H1 (cell line): Measurements from ENCODE around the gene DLGAP3. TPM values are rescaled to one million over a fixed set of nuclear protein-coding genes. Genes with fewer than 3 reads are reported as not detected.
"Not testable (repeated sequence)": the region's sequence is repeated elsewhere in the genome, so short reads cannot be mapped to it uniquely, and the experiment has no call there.

Experiments
- CTCF ChIA-PET: fragments of 300-600 bp; sonication (Branson Sonifier 250); formaldehyde crosslinking; loops from one replicate; lab custom pipeline; 2021; ENCODE audit not compliant: partially characterized antibody; lab: Charles Lee
- POLR2A ChIA-PET: fragments of 300-600 bp; sonication (Branson Sonifier 250); formaldehyde crosslinking; loops from one replicate; lab custom pipeline; 2021; ENCODE audit warnings: inconsistent platforms; ENCODE audit not compliant: partially characterized antibody; lab: Charles Lee
- DNase-seq, 2 experiments: peaks; one replicate each; pipeline versions ENCODE4 v3.0.0 to v3.0.0-alpha.2; 2010 to 2022; ENCODE audit warnings: low spot score in 2 of 2, low read depth in 1 of 2, mixed read lengths in 1 of 2
- FAIRE-seq: peaks from 2 replicates; lab custom pipeline; 2011; peaks lifted over from hg19 to GRCh38; lab: Jason Lieb, UNC
- H2AFZ ChIP-seq: 2 replicates; pipeline ENCODE4 v1.8.1; 2012; ENCODE audit warnings: low read length, inconsistent platforms
- H2AK5ac ChIP-seq: 2 replicates; pipeline ENCODE4 v1.6.1; 2013; ENCODE audit warnings: low read depth, low read length
- H2BK120ac ChIP-seq: replicated peaks from 2 replicates; pipeline ENCODE3; 2013; ENCODE audit warnings: low read depth, low read length, inconsistent platforms
- H2BK12ac ChIP-seq: 2 replicates; pipeline ENCODE4 v1.6.1; 2013; ENCODE audit warnings: low read depth, low read length
- H2BK15ac ChIP-seq: 2 replicates; pipeline ENCODE4 v1.6.1; 2013; ENCODE audit warnings: low read length
- H2BK20ac ChIP-seq: 2 replicates; pipeline ENCODE4 v1.6.1; 2013; ENCODE audit warnings: low read length
- H2BK5ac ChIP-seq: 2 replicates; pipeline ENCODE4 v1.6.1; 2013; ENCODE audit warnings: low read depth, low read length
- H3K14ac ChIP-seq: 2 replicates; pipeline ENCODE4 v1.6.1; 2013; ENCODE audit warnings: inconsistent platforms; ENCODE audit not compliant: insufficient read length
- H3K18ac ChIP-seq: 2 replicates; pipeline ENCODE4 v1.6.1; 2013; ENCODE audit warnings: low read length; ENCODE audit errors: extremely low read depth
- H3K23ac ChIP-seq: 2 replicates; pipeline ENCODE4 v1.6.1; 2013; ENCODE audit warnings: inconsistent platforms; ENCODE audit not compliant: insufficient read length
- H3K23me2 ChIP-seq: 2 replicates; pipeline ENCODE4 v1.6.1; 2013; ENCODE audit warnings: low read depth, low read length
- H3K27ac ChIP-seq: 2 replicates; pipeline ENCODE4 v1.6.1; 2011; ENCODE audit warnings: low read depth, low read length, inconsistent platforms
- H3K27me3 ChIP-seq, 4 experiments: replicated peaks in 1 of 4; 1 replicate in 1 of 4; 2 replicates in 3 of 4; pipeline versions ENCODE4 v1.6.1 to v1.8.1; 2011 to 2013; ENCODE audit warnings: low read length in 3 of 4, mild to moderate bottlenecking in 3 of 4, inconsistent platforms in 2 of 4, mixed read lengths in 2 of 4, moderate library complexity in 1 of 4; ENCODE audit not compliant: control insufficient read depth in 3 of 4, insufficient read depth in 3 of 4; ENCODE audit errors: extremely low read depth in 1 of 4
- H3K36me3 ChIP-seq, 4 experiments: 2 replicates each; pipeline versions ENCODE4 v1.6.1 to v1.8.1; 2011 to 2013; ENCODE audit warnings: mild to moderate bottlenecking in 4 of 4, low read length in 3 of 4, moderate library complexity in 2 of 4, control low read depth in 1 of 4, inconsistent platforms in 1 of 4; ENCODE audit not compliant: insufficient read depth in 4 of 4, control insufficient read depth in 2 of 4
- H3K4ac ChIP-seq: replicated peaks from 2 replicates; pipeline ENCODE3; 2013; ENCODE audit warnings: low read length, low read depth, mixed read lengths, inconsistent platforms; ENCODE audit not compliant: insufficient read length
- H3K4me1 ChIP-seq, 4 experiments: replicated peaks in 1 of 4; 1 replicate in 1 of 4; 2 replicates in 3 of 4; pipeline versions ENCODE4 v1.6.1 to v1.8.1; 2011 to 2013; ENCODE audit warnings: low read length in 3 of 4, inconsistent platforms in 2 of 4, mixed read lengths in 1 of 4; ENCODE audit not compliant: insufficient read depth in 4 of 4, control insufficient read depth in 3 of 4
- H3K4me2 ChIP-seq, 2 experiments: 2 replicates each; pipeline versions ENCODE4 v1.6.1 to v1.8.1; 2011 to 2013; ENCODE audit warnings: low read depth in 2 of 2, low read length in 2 of 2, control low read depth in 1 of 2, inconsistent platforms in 1 of 2, mild to moderate bottlenecking in 1 of 2; ENCODE audit not compliant: insufficient read depth in 1 of 2
- H3K4me3 ChIP-seq, 4 experiments: fragments of 200-600, 300-600 bp in 1 of 4; sonication (generic), shearing (Covaris generic), sonication (Bioruptor Twin) in 1 of 4; 2 replicates each; pipeline versions ENCODE4 v1.5.1 to v1.8.1; 2011 to 2016; ENCODE audit warnings: low read length in 4 of 4, low read depth in 3 of 4, control low read depth in 2 of 4, inconsistent platforms in 2 of 4, mild to moderate bottlenecking in 2 of 4, mixed read lengths in 1 of 4, moderate library complexity in 1 of 4; ENCODE audit not compliant: insufficient read depth in 2 of 4; ENCODE audit errors: extremely low read depth in 1 of 4
- H3K56ac ChIP-seq: replicated peaks from 2 replicates; pipeline ENCODE3; 2013; ENCODE audit warnings: low read depth, mild to moderate bottlenecking, mixed read lengths, low read length, inconsistent platforms; ENCODE audit not compliant: insufficient read length
- H3K79me1 ChIP-seq: 2 replicates; pipeline ENCODE4 v1.6.1; 2013; ENCODE audit warnings: low read depth, low read length, control low read depth
- H3K79me2 ChIP-seq, 2 experiments: 2 replicates each; pipeline versions ENCODE4 v1.6.1 to v1.8.1; 2012 to 2013; ENCODE audit warnings: low read length in 2 of 2, mild to moderate bottlenecking in 2 of 2, inconsistent platforms in 1 of 2; ENCODE audit not compliant: insufficient read depth in 2 of 2, control insufficient read depth in 1 of 2
- H3K9ac ChIP-seq, 4 experiments: replicated peaks in 1 of 4; 1 replicate in 1 of 4; 2 replicates in 3 of 4; pipeline versions ENCODE4 v1.6.1 to v1.8.1; 2011 to 2013; ENCODE audit warnings: low read depth in 3 of 4, low read length in 3 of 4, control low read depth in 2 of 4, mild to moderate bottlenecking in 2 of 4, moderate library complexity in 2 of 4, inconsistent platforms in 1 of 4; ENCODE audit errors: extremely low read depth in 1 of 4
- H3K9me3 ChIP-seq, 2 experiments: 2 replicates each; pipeline versions ENCODE4 v1.6.1 to v1.8.1; 2012 to 2013; ENCODE audit warnings: mild to moderate bottlenecking in 2 of 2, moderate library complexity in 2 of 2, control low read depth in 1 of 2, inconsistent platforms in 1 of 2, low read depth in 1 of 2, low read length in 1 of 2, mixed read lengths in 1 of 2; ENCODE audit not compliant: insufficient read depth in 2 of 2
- H4K20me1 ChIP-seq, 2 experiments: replicated peaks in 1 of 2; 2 replicates each; pipeline versions ENCODE3 to v1.8.1; 2011 to 2013; ENCODE audit warnings: inconsistent platforms in 2 of 2, low read length in 2 of 2, mild to moderate bottlenecking in 1 of 2; ENCODE audit not compliant: insufficient read depth in 2 of 2, control insufficient read depth in 1 of 2
- H4K5ac ChIP-seq: 2 replicates; pipeline ENCODE4 v1.6.1; 2013; ENCODE audit warnings: low read length, low read depth, mixed read lengths, inconsistent platforms; ENCODE audit not compliant: insufficient read length
- H4K8ac ChIP-seq: 2 replicates; pipeline ENCODE4 v1.8.0; 2013; ENCODE audit warnings: mild to moderate bottlenecking, moderate library complexity, low read length, inconsistent platforms; ENCODE audit not compliant: insufficient read depth; ENCODE audit errors: extremely low read depth
- H4K91ac ChIP-seq: replicated peaks from 2 replicates; pipeline ENCODE3; 2013; ENCODE audit warnings: low read length, mixed read lengths, inconsistent platforms; ENCODE audit not compliant: insufficient read length
- WGBS, 2 experiments: shearing (Covaris generic) in 1 of 2; methylation state at CpG; one replicate each; pipeline versions ENCODE4 v1.1.6 to v1.1.7; 2013 to 2015; ENCODE audit warnings: low lambda C conversion rate in 2 of 2, mixed read lengths in 2 of 2, inconsistent platforms in 1 of 2, low coverage in 1 of 2, missing lambda C conversion rate in 1 of 2; ENCODE audit not compliant: insufficient replicate concordance in 2 of 2, insufficient coverage in 1 of 2, insufficient read length in 1 of 2; ENCODE audit errors: extremely low coverage in 1 of 2, missing lambda C conversion rate in 1 of 2; 5-methylcytosine and 5-hydroxymethylcytosine counted together
- polyA plus RNA-seq, 7 experiments: library from polyadenylated mRNA; depleted of rRNA in 3 of 7; stranded (reverse) in 5 of 7; unstranded in 2 of 7; fragments of >200 nt in 5 of 7; fragments of 200-250 nt in 2 of 7; gene quantifications; 1 replicate in 5 of 7; 2 replicates in 1 of 7; 4 replicates in 1 of 7; pipeline versions ENCODE4 v1.2.1 to v1.2.3, GENCODE V29; 2011 to 2013; ENCODE audit warnings: missing spikeins in 2 of 7, mixed read lengths in 2 of 7
- total RNA-seq: library from RNA; stranded (reverse); fragmentation: NEBNext Ultra II Directional; extraction: Animal tissue kit (Norgen Biotek cat#: 25700); gene quantifications from 2 replicates; pipeline ENCODE4 v1.2.1, GENCODE V29; 2021

The DLGAP3 gene
- total and polyA plus RNA-seq, 2 of the 8 experiments (the other 6 are each of a cell fraction or from before 2014, with no cell fraction given) = 3.8 to 13.2 TPM

DNA sequence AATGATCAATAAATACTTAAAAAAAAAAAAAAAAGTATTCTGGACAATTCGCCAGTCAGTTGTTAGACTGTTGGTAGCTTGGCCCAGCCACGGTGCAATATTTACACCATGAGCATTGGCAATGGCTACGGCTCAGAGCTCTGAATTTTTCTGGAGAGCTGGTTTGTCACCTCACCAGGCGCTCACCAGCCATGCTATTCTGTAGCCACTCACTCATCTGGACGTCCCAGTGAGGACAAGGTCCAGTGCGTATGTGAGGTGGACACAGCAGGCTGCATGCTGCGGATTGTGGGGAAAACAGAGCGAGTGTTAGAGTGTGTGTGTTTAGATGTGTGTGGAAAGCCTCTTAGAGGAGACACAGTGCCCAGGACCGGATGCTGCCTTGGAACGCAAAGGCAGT, 19.3 kb upstream of the DLGAP3 start:
- H3K4me3 ChIP-seq, FAIRE-seq, H3K79me1 ChIP-seq, H3K4ac ChIP-seq, H3K9ac ChIP-seq, H2AFZ ChIP-seq, H3K23me2 ChIP-seq, H3K36me3 ChIP-seq, H3K18ac ChIP-seq, POLR2A ChIA-PET, H4K5ac ChIP-seq, H3K27ac ChIP-seq, H2BK12ac ChIP-seq, DNase-seq, H2BK20ac ChIP-seq, H2AK5ac ChIP-seq, H3K14ac ChIP-seq, H3K79me2 ChIP-seq, H2BK120ac ChIP-seq, H4K91ac ChIP-seq, H3K56ac ChIP-seq, H4K20me1 ChIP-seq, H3K23ac ChIP-seq, CTCF ChIA-PET, H4K8ac ChIP-seq, H3K4me1 ChIP-seq, H2BK5ac ChIP-seq, H3K4me2 ChIP-seq, H3K27me3 ChIP-seq, H2BK15ac ChIP-seq: not testable (repeated sequence)
- peaks cover 3 to 11% of the 10 kb centered on the region in 2 experiments; a peak in 2 of 4 replicates for H3K9me3 ChIP-seq
- 87% methylated on average over 10 of the region's 10 CpGs; no CpG with 5 or more reads in 1 of the 2 experiments for WGBS, 2 experiments

DNA sequence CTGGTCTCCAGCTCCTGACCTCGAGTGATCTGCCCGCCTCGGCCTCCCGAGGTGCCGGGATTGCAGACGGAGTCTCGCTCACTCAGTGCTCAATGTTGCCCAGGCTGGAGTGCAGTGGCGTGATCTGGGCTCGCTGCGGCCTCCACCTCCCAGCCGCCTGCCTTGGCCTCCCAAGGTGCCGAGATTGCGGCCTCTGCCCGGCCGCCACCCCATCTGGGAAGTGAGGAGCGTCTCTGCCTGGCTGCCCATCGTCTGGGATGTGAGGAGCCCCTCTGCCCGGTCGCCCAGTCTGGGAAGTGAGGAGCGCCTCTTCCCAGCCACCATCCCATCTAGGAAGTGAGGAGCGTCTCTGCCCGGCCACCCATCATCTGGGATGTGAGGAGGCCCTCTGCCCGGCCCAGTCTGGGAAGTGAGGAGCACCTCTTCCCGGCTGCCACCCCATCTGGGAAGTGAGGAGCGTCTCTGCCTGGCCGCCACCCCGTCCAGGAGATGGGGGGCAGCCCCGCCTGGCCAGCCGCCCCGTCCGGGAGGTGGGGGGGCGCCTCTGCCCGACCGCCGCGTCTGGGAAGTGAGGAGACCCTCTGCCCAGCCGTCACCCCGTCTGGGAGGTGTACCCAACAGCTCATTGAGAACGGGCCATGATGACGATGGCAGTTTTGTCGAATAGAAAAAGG, 18.3 kb upstream of the DLGAP3 start:
- DNase-seq, H3K27ac ChIP-seq, H3K14ac ChIP-seq, H2AFZ ChIP-seq, H4K8ac ChIP-seq, H3K23ac ChIP-seq, H2BK15ac ChIP-seq, FAIRE-seq, H2AK5ac ChIP-seq, H3K23me2 ChIP-seq, H3K27me3 ChIP-seq, H2BK20ac ChIP-seq, H3K4me1 ChIP-seq, H4K91ac ChIP-seq, H3K4me3 ChIP-seq, H3K4me2 ChIP-seq, CTCF ChIA-PET, H2BK5ac ChIP-seq, H3K79me1 ChIP-seq, H3K4ac ChIP-seq, H3K36me3 ChIP-seq, H3K9ac ChIP-seq, H3K79me2 ChIP-seq, POLR2A ChIA-PET, H4K5ac ChIP-seq, H3K18ac ChIP-seq, H2BK12ac ChIP-seq, H4K20me1 ChIP-seq, H3K56ac ChIP-seq, H2BK120ac ChIP-seq: not testable (repeated sequence)
- WGBS, 2 experiments = 96% methylated on average over 16 of the region's 41 CpGs; no CpG with 5 or more reads in 1 of the 2 experiments
- H3K9me3 ChIP-seq = peaks cover 3 to 11% of the 10 kb centered on the region in 2 experiments; a peak in 2 of 4 replicates
